ENCODE results near the gene SLC17A1.

GRCh38 chr6:25834950-25835349, 3.1 kb upstream of the SLC17A1 start:
- TF ChIP-seq POLR2AphosphoS5 (IDR thresholded peaks at IDR 0.05; ENCODE audit: low read depth, low read length), result no peak
- no peak for TF ChIP-seq SIN3A (IDR thresholded peaks at IDR 0.05; ENCODE audit: borderline replicate concordance, insufficient read depth, low read length)
- no peak for TF ChIP-seq REST (IDR thresholded peaks at IDR 0.05; ENCODE audit: insufficient read depth in 1 of 2, low read depth in 2 of 2, low read length in 2 of 2)

Measured in PFSK-1 (cell line).